ENCODE measurements around the gene SCARB1. TPM values are rescaled to one million over a fixed set of nuclear protein-coding genes. Genes with fewer than 3 reads are reported as not detected.
A peak's percentile ranks its signal among the peaks of the same experiment; 100 is the strongest.

SCARB1 gene
- total RNA-seq, 4 donors from 2014 or later = 18.6 to 41.8 (median 26.7) TPM

DNA sequence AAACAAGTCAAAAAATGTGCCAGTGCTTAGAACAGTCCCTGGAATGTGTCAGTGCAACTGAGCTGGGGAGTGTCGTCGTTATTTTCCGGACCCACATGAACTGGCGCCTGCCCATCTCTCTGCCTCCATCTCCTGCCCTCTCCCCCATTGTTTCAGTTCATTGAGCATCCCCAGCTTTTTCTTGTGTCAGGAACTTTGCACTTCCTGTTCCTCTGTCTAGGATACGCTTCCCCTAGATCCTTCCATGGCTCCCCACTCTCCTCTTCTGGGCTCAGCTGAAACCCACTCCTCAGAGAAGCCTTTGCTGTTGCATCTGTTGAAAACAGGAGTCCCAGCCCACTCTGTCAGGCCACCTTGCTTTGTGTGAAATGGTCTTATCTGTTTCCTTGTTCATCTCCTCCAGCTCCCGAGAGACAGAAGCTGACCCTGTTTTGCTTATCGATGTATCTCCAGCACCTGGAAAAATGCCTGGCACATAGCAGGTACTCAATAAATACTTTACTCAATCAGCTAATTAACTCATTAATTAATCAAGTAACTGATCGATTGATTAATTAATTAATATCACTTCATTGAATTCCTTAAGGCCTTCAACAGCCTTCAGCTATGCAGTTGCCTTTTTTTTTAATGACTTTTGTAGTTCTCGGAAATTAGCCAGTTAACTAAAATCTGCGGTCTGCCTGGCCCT lies 2.7 kb upstream of the SCARB1 start:
- DNase-seq (ENCODE audit: low spot score in 2 of 2) = no peak
- H3K4me3 ChIP-seq (ENCODE audit: low read depth, poor library complexity, severe bottlenecking) = no peak overlapping the region
- intact Hi-C loops (cut with DNase I; ENCODE audit: low total_unique reads) = no loop called here
- 84 to 88% methylated on average over 10 of the region's 10 CpGs for whole genome bisulfite sequencing, 2 donors
- no peak for TF ChIP-seq POLR2A (IDR thresholded peaks at IDR 0.05)
- no peak for TF ChIP-seq CTCF (IDR thresholded peaks at IDR 0.05)

- no peak for DNase-seq (ENCODE audit: low spot score in 2 of 2)
- WGBS, 2 donors = 79 to 81% methylated on average over 7 of the region's 7 CpGs
- H3K4me3 ChIP-seq (ENCODE audit: low read depth, poor library complexity, severe bottlenecking) = no peak overlapping the region
- no peak for TF ChIP-seq CTCF (IDR thresholded peaks at IDR 0.05)
- no peak for TF ChIP-seq POLR2A (IDR thresholded peaks at IDR 0.05)
- intact Hi-C loops (cut with DNase I; ENCODE audit: low total_unique reads) = no loop called here
Measured at GRCh38 chr12:124865728-124866127, 2.1 kb upstream of the SCARB1 start.

GRCh38 chr12:124864326-124864752 lies 675 bp upstream of the SCARB1 start:
- TF ChIP-seq POLR2A (IDR thresholded peaks at IDR 0.05) (no peak), CTCF (IDR thresholded peaks at IDR 0.05) (no peak)
- DNase-seq (ENCODE audit: low spot score in 2 of 2) = no peak
- intact Hi-C loops (cut with DNase I; ENCODE audit: low total_unique reads) = no loop called here
- H3K4me3 ChIP-seq (ENCODE audit: low read depth, poor library complexity, severe bottlenecking) = no peak overlapping the region
- WGBS, 2 donors = 89 to 91% methylated on average over 14 of the region's 14 CpGs

DNA sequence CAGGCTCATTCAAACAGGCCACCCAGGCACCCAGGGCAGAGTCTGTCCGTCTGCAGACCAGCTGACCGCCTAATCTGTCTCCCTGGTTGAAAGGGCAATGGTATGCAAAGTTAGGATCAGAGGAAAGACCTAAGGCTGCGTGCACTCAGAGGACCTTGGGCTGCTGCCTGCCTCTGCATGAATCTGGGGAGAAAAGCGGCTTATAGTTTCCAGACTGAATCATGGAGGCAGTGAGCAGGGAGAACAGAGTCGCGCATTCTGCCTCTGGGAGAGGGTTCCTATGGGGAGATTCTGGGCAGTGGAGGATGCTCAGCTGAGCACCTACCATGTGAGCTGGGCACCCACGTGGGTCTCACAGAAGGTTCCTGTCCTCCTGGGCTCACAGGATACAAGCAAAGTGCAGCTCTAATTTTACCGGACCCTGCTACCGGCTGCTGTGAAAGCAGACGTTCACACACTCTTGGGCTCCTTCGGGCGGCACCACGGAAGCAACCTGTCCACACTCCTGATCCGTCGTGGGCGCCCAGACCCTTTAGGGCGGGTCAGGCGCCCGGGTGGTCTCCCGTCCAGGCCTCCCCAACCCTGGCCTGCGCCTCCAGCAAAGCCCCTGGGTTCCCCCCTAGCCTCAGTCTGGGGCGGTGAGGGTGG lies 772 bp downstream of the SCARB1 start:
- TF ChIP-seq CTCF (IDR thresholded peaks at IDR 0.05) = no peak
- no peak for TF ChIP-seq POLR2A (IDR thresholded peaks at IDR 0.05)
- no peak for DNase-seq (ENCODE audit: low spot score in 2 of 2)
- intact Hi-C loops (cut with DNase I; ENCODE audit: low total_unique reads) = no loop called here
- peak overlapping the region; percentile 43 for H3K4me3 ChIP-seq (ENCODE audit: low read depth, poor library complexity, severe bottlenecking)
- 12 to 14% methylated on average over 19 to 22 of the region's 22 CpGs for WGBS, 2 donors

- intact Hi-C loops (cut with DNase I; ENCODE audit: low total_unique reads) = no loop called here
- no peak overlapping the region for H3K4me3 ChIP-seq (ENCODE audit: low read depth, poor library complexity, severe bottlenecking)
- WGBS, 2 donors = 71 to 76% methylated on average over 8 of the region's 8 CpGs
- TF ChIP-seq CTCF (IDR thresholded peaks at IDR 0.05) = no peak
- DNase-seq (ENCODE audit: low spot score in 2 of 2) = no peak
Measured at GRCh38 chr12:124861898-124862676, 1.6 kb downstream of the SCARB1 start.

Measured in lower leg skin (tissue), 4 donors.